ENCODE data around the gene KL.

Gene KL

GRCh38 chr13:33033051-33033812 lies 17.0 kb downstream of the KL start:
- Histone ChIP-seq H3K4me2 (ENCODE audit: insufficient read depth, low read length) (no peak overlapping the region), H2AFZ (ENCODE audit: low read depth, low read length) (no peak overlapping the region), H3K27ac (ENCODE audit: low read length) (no peak overlapping the region), H3K4me3 (ENCODE audit: low read depth in 1 of 2, low read length in 2 of 2) (no peak overlapping the region), H3K9me3 (ENCODE audit: insufficient read depth, low read length, severe bottlenecking) (no peaks in the 10 kb centered on the region), H3K79me2 (ENCODE audit: insufficient read depth, low read length) (no peaks in the 10 kb centered on the region), H3K27me3 (ENCODE audit: insufficient read depth, low read length, poor library complexity) (no peaks in the 10 kb centered on the region), H3K4me1 (ENCODE audit: insufficient read depth, low read length) (peaks cover 6% of the 10 kb centered on the region), H3K9ac (ENCODE audit: low read depth, low read length) (no peak overlapping the region), H3K36me3 (ENCODE audit: insufficient read depth, low read length) (no peaks in the 10 kb centered on the region), H4K20me1 (ENCODE audit: insufficient read depth, low read length) (no peaks in the 10 kb centered on the region)
- DNase-seq (peak; percentile 31), ATAC-seq (ENCODE audit: insufficient read depth, low read depth) (peak; percentile 67; the same call in 2 of the 3 replicates)
- TF ChIP-seq EZH2 (IDR thresholded peaks at IDR 0.05; ENCODE audit: borderline replicate concordance, low read depth, low read length, severe bottlenecking) (no peak), CTCF (IDR thresholded peaks at IDR 0.05; ENCODE audit: borderline replicate concordance, extremely low read depth, low read length, poor library complexity, severe bottlenecking) (no peak)

GRCh38 chr13:33033986-33034385 lies 17.8 kb downstream of the KL start:
- H3K79me2 ChIP-seq (ENCODE audit: insufficient read depth, low read length): no peaks in the 10 kb centered on the region
- DNase-seq (no peak), ATAC-seq (ENCODE audit: insufficient read depth, low read depth) (no peak)
- H3K9ac ChIP-seq (ENCODE audit: low read depth, low read length): no peak overlapping the region
- H4K20me1 ChIP-seq (ENCODE audit: insufficient read depth, low read length): no peaks in the 10 kb centered on the region
- no peak for TF ChIP-seq EZH2 (IDR thresholded peaks at IDR 0.05; ENCODE audit: borderline replicate concordance, low read depth, low read length, severe bottlenecking)
- no peak for TF ChIP-seq CTCF (IDR thresholded peaks at IDR 0.05; ENCODE audit: borderline replicate concordance, extremely low read depth, low read length, poor library complexity, severe bottlenecking)
- H3K27me3 ChIP-seq (ENCODE audit: insufficient read depth, low read length, poor library complexity): no peaks in the 10 kb centered on the region
- H3K4me1 ChIP-seq (ENCODE audit: insufficient read depth, low read length): peaks cover 6% of the 10 kb centered on the region
- no peak overlapping the region for H3K4me3 ChIP-seq (ENCODE audit: low read depth in 1 of 2, low read length in 2 of 2)
- H3K4me2 ChIP-seq (ENCODE audit: insufficient read depth, low read length): no peak overlapping the region
- H3K27ac ChIP-seq (ENCODE audit: low read length): no peak overlapping the region
- no peaks in the 10 kb centered on the region for H3K36me3 ChIP-seq (ENCODE audit: insufficient read depth, low read length)
- no peaks in the 10 kb centered on the region for H3K9me3 ChIP-seq (ENCODE audit: insufficient read depth, low read length, severe bottlenecking)
- H2AFZ ChIP-seq (ENCODE audit: low read depth, low read length): no peak overlapping the region

GRCh38 chr13:33034882-33035520 lies 18.8 kb downstream of the KL start:
- H4K20me1 ChIP-seq (ENCODE audit: insufficient read depth, low read length): no peaks in the 10 kb centered on the region
- H3K9me3 ChIP-seq (ENCODE audit: insufficient read depth, low read length, severe bottlenecking): no peaks in the 10 kb centered on the region
- no peak overlapping the region for H3K27ac ChIP-seq (ENCODE audit: low read length)
- no peak for TF ChIP-seq CTCF (IDR thresholded peaks at IDR 0.05; ENCODE audit: borderline replicate concordance, extremely low read depth, low read length, poor library complexity, severe bottlenecking)
- no peak for TF ChIP-seq EZH2 (IDR thresholded peaks at IDR 0.05; ENCODE audit: borderline replicate concordance, low read depth, low read length, severe bottlenecking)
- no peaks in the 10 kb centered on the region for H3K36me3 ChIP-seq (ENCODE audit: insufficient read depth, low read length)
- H3K9ac ChIP-seq (ENCODE audit: low read depth, low read length): no peak overlapping the region
- H3K4me3 ChIP-seq (ENCODE audit: low read depth in 1 of 2, low read length in 2 of 2): no peak overlapping the region
- H3K27me3 ChIP-seq (ENCODE audit: insufficient read depth, low read length, poor library complexity): no peaks in the 10 kb centered on the region
- no peaks in the 10 kb centered on the region for H3K79me2 ChIP-seq (ENCODE audit: insufficient read depth, low read length)
- peaks cover 6% of the 10 kb centered on the region for H3K4me1 ChIP-seq (ENCODE audit: insufficient read depth, low read length)
- no peak overlapping the region for H2AFZ ChIP-seq (ENCODE audit: low read depth, low read length)
- H3K4me2 ChIP-seq (ENCODE audit: insufficient read depth, low read length): no peak overlapping the region
- DNase-seq (no peak), ATAC-seq (ENCODE audit: insufficient read depth, low read depth) (no peak)
